Calu3 (cell line): ENCODE data around the gene ESAM. TPM values are rescaled to one million over a fixed set of nuclear protein-coding genes. Genes with fewer than 3 reads are reported as not detected.

Experiments used
- BruUV-seq: library from RNA; stranded (reverse); fragments of 400-500 nt; replicated peaks from 2 replicates; lab custom pipeline; 2021; lab: Mats Ljungman, UMichigan
- CTCF ChIA-PET: fragments of 300-600 bp; sonication (Branson Sonifier 250); formaldehyde crosslinking; loops from one replicate; lab custom pipeline; 2022; ENCODE audit warnings: antibody characterized with exemption; lab: Charles Lee
- DNase-seq: peaks from one replicate; pipeline ENCODE4 v3.0.0; 2022
- H3K27ac Mint-ChIP-seq: one replicate; pipeline ENCODE4 v1.8.0; 2022; ENCODE audit warnings: mixed read lengths; ENCODE audit not compliant: unreplicated experiment
- H3K27me3 Mint-ChIP-seq: one replicate; pipeline ENCODE4 v1.8.0; 2022; ENCODE audit warnings: mixed read lengths; ENCODE audit not compliant: unreplicated experiment
- H3K36me3 Mint-ChIP-seq: one replicate; pipeline ENCODE4 v1.8.0; 2022; ENCODE audit warnings: mild to moderate bottlenecking, moderate library complexity, mixed read lengths; ENCODE audit not compliant: insufficient read depth, unreplicated experiment
- H3K4me1 Mint-ChIP-seq: one replicate; pipeline ENCODE4 v1.8.0; 2022; ENCODE audit warnings: mild to moderate bottlenecking, low read depth, mixed read lengths; ENCODE audit not compliant: unreplicated experiment
- H3K4me3 Mint-ChIP-seq: one replicate; pipeline ENCODE4 v1.8.0; 2022; ENCODE audit warnings: mild to moderate bottlenecking, low read depth, moderate library complexity, mixed read lengths; ENCODE audit not compliant: unreplicated experiment
- H3K9me3 Mint-ChIP-seq: one replicate; pipeline ENCODE4 v1.8.0; 2022; ENCODE audit warnings: low read depth, mixed read lengths; ENCODE audit not compliant: unreplicated experiment
- CTCF ChIP-seq: fragments of 200-600 bp; IDR thresholded peaks from one replicate; pipeline ENCODE4 v1.8.0; 2022; ENCODE audit warnings: antibody characterized with exemption; ENCODE audit not compliant: unreplicated experiment
- intact Hi-C: fragments of 100-400 bp; cut with micrococcal nuclease; formaldehyde crosslinking; loops from one replicate; pipeline ENCODE4 v1.10.0; 2022; ENCODE audit not compliant: unreplicated experiment
- total RNA-seq: library from RNA; stranded (reverse); gene quantifications from 2 replicates; pipeline ENCODE4 v1.2.3, GENCODE V29; 2022

ESAM gene
- total RNA-seq, 1 experiment from 2014 or later: 1.1 TPM

GRCh38 chr11:124738713-124739478 is 23.2 kb downstream of the ESAM start:
- no peaks in the 10 kb centered on the region for H3K9me3 Mint-ChIP-seq
- intact Hi-C loops: no loop called here
- H3K27me3 Mint-ChIP-seq: peaks cover 58% of the 10 kb centered on the region
- CTCF ChIA-PET: interaction anchor here (1.0 kb wide), 1 partner anchor 10 kb away, joined by 6 read pairs; no protein-coding TSS in a partner anchor
- H3K27ac Mint-ChIP-seq: no peak overlapping the region
- peaks cover 7% of the 10 kb centered on the region for H3K4me1 Mint-ChIP-seq
- no peak for DNase-seq
- BruUV-seq: no TSS peak
- H3K36me3 Mint-ChIP-seq: peaks cover 15% of the 10 kb centered on the region
- H3K4me3 Mint-ChIP-seq: peak overlapping the region; percentile 72
- TF ChIP-seq CTCF: no peak

GRCh38 chr11:124737638-124738305 is 24.3 kb downstream of the ESAM start:
- peaks cover 7% of the 10 kb centered on the region for H3K4me1 Mint-ChIP-seq
- DNase-seq: no peak
- TF ChIP-seq CTCF: no peak
- peaks cover 15% of the 10 kb centered on the region for H3K36me3 Mint-ChIP-seq
- no peaks in the 10 kb centered on the region for H3K9me3 Mint-ChIP-seq
- BruUV-seq: no TSS peak
- H3K4me3 Mint-ChIP-seq: no peak overlapping the region
- intact Hi-C loops: no loop called here
- CTCF ChIA-PET: no interaction called here
- no peak overlapping the region for H3K27ac Mint-ChIP-seq
- peaks cover 60% of the 10 kb centered on the region for H3K27me3 Mint-ChIP-seq

- no TSS peak for BruUV-seq
- CTCF ChIA-PET: no interaction called here
- H3K27me3 Mint-ChIP-seq: peaks cover 60% of the 10 kb centered on the region
Measured at GRCh38 chr11:124736736-124737135, 25.4 kb downstream of the ESAM start.

GRCh38 chr11:124732230-124732629 is 29.9 kb downstream of the ESAM start:
- CTCF ChIA-PET: no interaction called here
- H3K9me3 Mint-ChIP-seq: no peaks in the 10 kb centered on the region
- intact Hi-C loops: no loop called here
- H3K4me3 Mint-ChIP-seq: no peak overlapping the region
- no peaks in the 10 kb centered on the region for H3K4me1 Mint-ChIP-seq
- no peaks in the 10 kb centered on the region for H3K36me3 Mint-ChIP-seq
- TF ChIP-seq CTCF: no peak
- H3K27me3 Mint-ChIP-seq: peaks cover 35% of the 10 kb centered on the region
- no peak overlapping the region for H3K27ac Mint-ChIP-seq
- DNase-seq: no peak
- BruUV-seq: no TSS peak

More at GRCh38 chr11:124736736-124737135, 25.4 kb downstream of the ESAM start:
- Mint-ChIP-seq H3K4me1 (peaks cover 7% of the 10 kb centered on the region), H3K9me3 (no peaks in the 10 kb centered on the region), H3K4me3 (no peak overlapping the region), H3K27ac (no peak overlapping the region), H3K36me3 (peaks cover 15% of the 10 kb centered on the region)
- TF ChIP-seq CTCF: no peak
- DNase-seq: no peak
- intact Hi-C loops: no loop called here
